KOPT-K1 (cell line): ENCODE results near the gene ARMH1.

ENCODE experiments used
- H3K27ac ChIP-seq: fragments of 200-600 bp; sonication (generic); 2 replicates; pipeline ENCODE4 v1.5.1; 2016; ENCODE audit warnings: antibody characterized with exemption, mild to moderate bottlenecking, low read depth, low read length; ENCODE audit not compliant: poor library complexity, severe bottlenecking
- H3K36me3 ChIP-seq: fragments of 200-600 bp; sonication (generic); 2 replicates; pipeline ENCODE4 v1.5.1; 2017; ENCODE audit warnings: antibody characterized with exemption, mild to moderate bottlenecking, low read length, moderate library complexity; ENCODE audit not compliant: insufficient read depth
- H3K9me3 ChIP-seq: fragments of 200-600 bp; sonication (generic); 2 replicates; pipeline ENCODE4 v1.5.1; 2017; ENCODE audit warnings: antibody characterized with exemption, low read length, mild to moderate bottlenecking; ENCODE audit not compliant: insufficient read depth, poor library complexity, severe bottlenecking

Gene ARMH1

DNA sequence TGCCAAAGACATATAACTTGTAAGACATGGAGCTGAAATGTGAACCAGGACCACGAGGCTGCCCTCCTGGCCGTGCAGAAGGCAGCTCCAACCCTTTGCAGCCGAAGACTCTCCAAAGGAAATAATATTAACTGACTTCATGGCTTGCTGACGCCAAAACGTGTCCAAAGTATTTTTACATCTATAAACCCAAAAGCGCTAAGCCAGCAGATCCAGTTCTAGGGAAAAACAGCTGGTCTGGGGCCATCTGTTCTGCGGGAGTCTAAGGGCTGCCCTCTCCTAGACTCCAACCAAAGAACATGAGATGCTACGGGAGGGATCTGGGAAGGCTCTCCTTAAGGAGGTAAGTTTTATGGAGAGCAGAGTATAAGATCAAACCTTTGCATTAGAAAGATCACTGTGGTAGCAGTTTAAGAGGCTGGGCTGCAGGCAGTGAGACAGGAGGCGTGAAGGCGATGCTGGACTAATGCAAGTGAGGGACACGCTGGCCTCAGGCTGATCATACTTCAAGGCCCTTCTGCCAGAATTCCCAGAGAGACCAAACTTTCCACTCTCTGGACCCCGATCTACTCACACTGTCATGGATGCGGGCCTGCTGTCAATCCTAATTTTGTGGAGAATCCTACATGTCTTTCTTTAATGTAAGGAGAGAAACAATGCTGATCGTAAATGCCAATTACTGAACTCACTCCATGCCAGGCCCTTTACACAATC lies 1.4 kb upstream of the ARMH1 start:
- H3K27ac ChIP-seq: no peak overlapping the region
- no peaks in the 10 kb centered on the region for H3K9me3 ChIP-seq
- no peaks in the 10 kb centered on the region for H3K36me3 ChIP-seq

DNA sequence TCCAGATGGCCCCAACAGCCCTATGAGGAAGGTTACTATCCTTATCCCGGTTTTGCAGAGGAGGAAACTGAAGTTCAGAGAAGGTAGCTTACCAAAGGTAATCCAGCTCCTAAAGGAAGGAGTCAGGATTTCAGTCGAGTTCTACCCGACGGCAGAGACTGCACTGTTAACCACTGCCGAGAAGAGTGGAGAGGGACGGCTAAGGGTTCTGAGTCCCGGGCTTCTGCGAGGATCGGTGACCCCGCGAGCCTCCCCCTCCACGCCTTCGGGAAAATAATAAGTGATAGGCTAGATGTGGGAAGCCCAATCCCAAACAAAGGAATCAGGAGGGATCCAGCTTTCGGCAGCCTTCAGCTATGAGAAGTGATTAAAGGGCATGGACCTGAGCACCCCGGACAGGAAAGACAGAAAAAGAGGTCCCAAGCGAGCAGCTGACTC lies 820 bp upstream of the ARMH1 start:
- Histone ChIP-seq H3K36me3 (no peaks in the 10 kb centered on the region), H3K27ac (peak overlapping the region; percentile 51), H3K9me3 (no peaks in the 10 kb centered on the region)

DNA sequence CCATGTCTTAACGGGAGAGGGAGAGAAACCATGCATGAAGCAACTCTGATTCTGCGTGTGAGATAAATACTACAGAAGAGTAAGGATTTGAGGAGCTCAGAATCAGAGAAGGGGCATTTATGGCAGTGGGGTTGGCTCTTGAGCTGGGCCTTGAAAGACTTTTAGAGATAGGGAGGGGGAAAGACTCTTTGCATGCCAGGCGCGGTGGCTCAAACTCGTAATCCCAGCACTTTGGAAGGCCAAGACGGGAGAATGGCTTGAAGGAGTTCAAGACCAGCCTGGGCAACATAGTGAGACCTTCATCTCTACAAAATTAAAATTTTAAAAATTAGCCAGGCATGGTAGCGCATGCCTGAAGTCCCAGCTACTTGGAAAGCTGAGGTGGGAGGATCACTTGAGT lies 672 bp downstream of the ARMH1 start:
- H3K27ac ChIP-seq: no peak overlapping the region
- no peaks in the 10 kb centered on the region for H3K36me3 ChIP-seq
- H3K9me3 ChIP-seq: no peaks in the 10 kb centered on the region

DNA sequence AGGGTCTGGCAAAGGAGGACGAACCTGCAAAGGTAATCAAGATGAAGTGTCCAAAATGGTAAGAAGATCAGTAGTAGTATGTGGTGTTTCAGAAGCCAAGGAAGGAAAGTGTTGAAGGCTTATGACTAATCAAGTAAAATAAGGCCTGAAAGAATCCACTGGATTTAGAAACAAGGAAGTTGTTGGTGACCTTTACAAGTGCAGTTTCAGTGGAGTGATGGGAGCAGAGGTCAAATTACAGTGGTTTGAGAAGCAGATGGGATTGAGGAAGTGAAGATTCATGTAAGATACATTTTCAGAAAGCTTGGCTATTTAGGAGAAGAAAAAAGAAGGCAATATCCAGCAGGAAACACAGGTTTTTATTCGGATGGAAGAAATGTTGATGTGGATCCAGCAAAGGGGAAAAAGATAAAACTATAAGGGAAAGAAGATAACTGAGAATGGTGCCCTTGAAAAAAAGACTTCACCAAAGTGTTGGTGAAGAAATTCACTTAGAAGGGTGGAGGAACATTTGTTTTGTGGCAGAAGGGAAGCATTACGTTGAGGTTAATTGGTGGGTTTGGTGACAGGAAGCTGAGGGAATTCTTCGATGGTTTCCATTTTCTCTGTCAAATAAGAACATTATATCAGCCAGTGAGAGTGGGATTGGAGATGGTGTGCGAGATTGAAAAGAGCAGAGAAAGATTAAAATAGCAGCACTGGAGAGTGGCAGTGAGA lies 2.1 kb downstream of the ARMH1 start:
- no peaks in the 10 kb centered on the region for H3K36me3 ChIP-seq
- no peak overlapping the region for H3K27ac ChIP-seq
- H3K9me3 ChIP-seq: no peaks in the 10 kb centered on the region

DNA sequence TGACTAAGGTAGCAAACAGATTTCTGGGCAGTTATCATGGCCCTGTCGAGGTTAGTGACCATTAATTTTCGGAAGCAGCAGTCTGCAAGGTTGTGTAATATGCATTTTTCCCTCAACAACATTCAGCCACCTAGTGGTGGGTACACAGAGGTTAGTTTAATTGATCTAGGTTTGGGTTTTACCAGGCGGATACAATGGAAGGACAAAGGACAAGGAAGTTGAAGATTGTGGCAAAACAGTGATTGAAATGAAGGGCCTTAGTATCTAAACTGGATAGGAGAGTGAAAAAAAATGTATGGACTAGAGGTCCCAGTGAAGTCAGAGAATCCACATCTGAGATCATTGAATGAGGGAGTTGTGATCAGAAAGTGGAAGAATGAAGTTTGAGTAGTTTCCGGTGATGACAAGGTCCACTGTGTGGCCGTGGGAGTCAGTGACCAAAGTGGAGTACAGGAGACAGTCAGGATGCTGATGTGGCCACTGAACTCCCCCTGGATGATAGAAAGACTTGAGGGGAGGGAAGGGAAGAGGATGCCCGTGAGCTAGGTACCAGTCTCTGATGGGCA lies 2.8 kb downstream of the ARMH1 start:
- H3K27ac ChIP-seq: no peak overlapping the region
- no peaks in the 10 kb centered on the region for H3K36me3 ChIP-seq
- no peaks in the 10 kb centered on the region for H3K9me3 ChIP-seq

DNA sequence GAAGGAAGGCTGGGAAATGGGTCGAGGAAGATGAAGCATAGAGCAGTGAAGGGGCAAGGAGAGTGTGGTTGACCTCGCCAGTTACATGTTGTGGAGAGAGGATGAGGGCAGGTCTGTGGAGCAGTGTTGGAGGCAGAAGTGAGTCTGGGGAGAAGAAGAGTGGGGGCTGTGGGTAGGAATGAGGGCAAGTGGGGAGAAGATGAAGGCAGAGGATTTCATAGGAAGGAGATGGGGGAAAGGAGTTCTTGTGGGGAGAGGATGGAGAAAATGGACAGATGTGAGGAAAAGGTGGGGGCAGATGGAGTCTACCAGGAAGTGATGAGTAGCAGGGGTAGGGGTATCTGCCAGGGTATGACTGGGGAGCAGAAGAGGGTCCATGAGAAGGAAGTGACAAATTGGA lies 3.6 kb downstream of the ARMH1 start:
- Histone ChIP-seq H3K9me3 (no peaks in the 10 kb centered on the region), H3K27ac (no peak overlapping the region)

DNA sequence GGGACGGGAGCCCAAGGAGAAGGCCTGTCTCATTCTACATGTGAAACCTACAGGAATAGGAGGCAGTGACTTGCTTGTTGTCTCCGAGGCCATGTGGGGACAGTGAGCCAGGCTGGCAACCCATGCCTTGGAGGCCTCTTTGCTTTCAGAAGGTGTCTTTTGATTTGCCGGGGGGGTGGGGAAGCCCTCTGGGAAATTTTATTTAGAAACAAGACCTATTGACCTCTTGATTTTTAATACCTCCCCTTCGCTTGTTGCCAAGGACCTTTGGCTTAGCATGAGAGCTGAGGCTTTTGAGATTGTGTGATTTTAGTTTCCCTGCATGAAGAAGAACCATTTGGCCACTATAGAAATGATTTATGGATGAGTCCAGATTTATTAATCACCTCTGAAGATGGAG lies 4.1 kb downstream of the ARMH1 start:
- H3K36me3 ChIP-seq: no peaks in the 10 kb centered on the region
- H3K9me3 ChIP-seq: no peaks in the 10 kb centered on the region
- no peak overlapping the region for H3K27ac ChIP-seq

More for the DNA sequence above, 3.6 kb downstream of the ARMH1 start:
- no peaks in the 10 kb centered on the region for H3K36me3 ChIP-seq

DNA sequence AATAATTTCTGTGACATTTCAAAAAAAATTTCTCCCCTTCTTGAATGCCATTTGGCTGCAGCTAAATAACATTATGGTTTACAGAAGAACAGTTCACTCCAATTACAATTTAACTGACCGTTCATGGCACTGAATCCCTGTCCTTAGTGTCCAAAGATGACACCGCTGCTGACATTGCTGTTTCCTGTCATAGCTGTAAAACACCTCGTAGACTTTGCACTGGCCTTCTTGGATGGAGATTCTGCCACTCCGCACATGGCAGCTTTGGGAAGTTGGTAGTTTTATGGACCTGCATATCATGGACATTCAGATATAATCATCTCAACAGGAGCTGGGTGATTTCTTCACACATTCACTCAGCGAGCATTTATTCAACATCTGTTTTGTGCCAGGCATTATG lies 5.0 kb downstream of the ARMH1 start:
- Histone ChIP-seq H3K36me3 (no peaks in the 10 kb centered on the region), H3K9me3 (no peaks in the 10 kb centered on the region), H3K27ac (no peak overlapping the region)

DNA sequence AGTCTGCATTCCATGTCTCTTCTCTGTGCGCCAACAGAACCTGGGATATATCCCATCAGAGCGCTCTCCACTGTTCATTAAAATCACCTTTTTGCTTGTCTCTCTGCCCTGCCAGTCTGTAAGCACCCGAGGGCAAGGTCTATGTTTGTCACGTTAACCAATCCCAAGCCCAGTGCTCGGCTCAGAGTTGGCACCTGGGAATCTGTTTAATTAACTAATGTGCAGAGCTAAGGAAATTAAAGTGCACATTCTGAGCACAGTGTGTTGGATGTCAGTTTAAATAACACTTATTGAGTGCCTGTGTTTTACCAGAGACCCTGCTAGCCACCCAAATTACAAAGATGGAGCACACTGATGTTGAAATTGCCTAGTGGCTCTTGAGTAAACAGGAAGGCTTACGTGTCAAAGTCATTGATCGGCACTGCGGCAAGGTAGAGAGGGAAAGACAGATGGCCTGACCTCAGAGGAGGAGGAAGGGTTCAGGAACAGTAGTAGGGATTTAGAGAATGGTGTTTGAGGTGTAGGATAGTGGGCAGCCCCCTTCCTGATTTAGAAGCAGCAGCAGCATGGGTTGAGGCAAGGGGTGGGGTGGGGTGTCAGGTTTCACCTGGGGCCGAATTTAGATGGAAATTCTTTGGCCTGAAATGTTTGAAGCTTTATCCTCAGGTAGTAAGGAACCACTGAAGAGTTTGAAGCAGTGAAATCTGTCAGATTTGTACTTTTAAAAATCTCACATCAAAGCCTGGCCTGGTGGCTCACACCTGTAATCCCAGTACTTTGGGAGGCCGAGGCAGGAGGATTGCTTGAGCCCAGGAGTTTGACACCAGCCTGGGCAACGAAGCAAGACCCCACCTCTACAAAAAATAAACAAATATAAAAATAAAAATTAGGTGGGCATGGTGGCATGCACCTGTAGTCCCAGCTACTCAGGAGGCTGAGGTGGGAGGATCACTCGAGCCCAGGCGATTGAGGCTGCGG lies 7.7 kb downstream of the ARMH1 start:
- Histone ChIP-seq H3K9me3 (no peaks in the 10 kb centered on the region), H3K36me3 (no peaks in the 10 kb centered on the region), H3K27ac (no peak overlapping the region)

DNA sequence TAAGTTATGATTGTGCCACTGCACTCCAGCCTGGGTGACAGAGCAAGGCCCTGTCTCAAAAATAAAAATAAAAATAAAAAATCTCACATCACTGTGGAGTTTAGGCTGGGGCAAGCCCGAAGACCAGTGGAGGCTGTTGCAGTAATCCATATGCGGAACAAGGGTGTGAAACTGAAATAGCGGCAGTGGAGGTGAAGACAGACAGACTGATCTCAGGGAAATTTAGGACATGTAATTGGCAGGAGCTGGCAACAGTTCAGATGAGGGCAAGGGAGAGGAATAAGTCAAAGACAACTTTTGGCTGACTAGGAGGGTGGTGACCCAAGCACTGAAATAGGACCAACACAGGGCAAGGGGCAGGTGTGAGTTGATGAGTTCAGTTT lies 8.4 kb downstream of the ARMH1 start:
- H3K27ac ChIP-seq: no peak overlapping the region
- H3K36me3 ChIP-seq: no peaks in the 10 kb centered on the region
- no peaks in the 10 kb centered on the region for H3K9me3 ChIP-seq

DNA sequence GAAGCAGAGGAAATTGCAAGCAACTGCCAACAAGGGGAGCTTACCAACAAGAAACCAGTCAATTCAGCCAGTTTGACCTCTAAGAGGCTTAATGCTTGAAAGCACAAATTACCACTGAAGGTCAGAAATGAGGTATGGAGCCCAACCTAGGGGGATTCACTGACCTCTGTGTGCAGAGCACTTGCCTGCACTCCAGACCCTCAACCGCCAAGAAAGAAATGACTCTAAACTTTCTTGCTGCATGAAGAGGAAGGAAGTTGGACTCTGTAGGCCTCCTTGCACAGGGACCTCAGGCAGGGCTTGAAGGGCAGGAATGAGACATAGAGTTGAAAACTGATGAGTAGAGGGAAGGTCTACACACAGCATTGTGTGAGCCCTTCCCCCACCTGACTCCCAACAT lies 10.0 kb downstream of the ARMH1 start:
- peak overlapping the region; percentile 21 for H3K27ac ChIP-seq
- H3K9me3 ChIP-seq: no peaks in the 10 kb centered on the region
- H3K36me3 ChIP-seq: no peaks in the 10 kb centered on the region

DNA sequence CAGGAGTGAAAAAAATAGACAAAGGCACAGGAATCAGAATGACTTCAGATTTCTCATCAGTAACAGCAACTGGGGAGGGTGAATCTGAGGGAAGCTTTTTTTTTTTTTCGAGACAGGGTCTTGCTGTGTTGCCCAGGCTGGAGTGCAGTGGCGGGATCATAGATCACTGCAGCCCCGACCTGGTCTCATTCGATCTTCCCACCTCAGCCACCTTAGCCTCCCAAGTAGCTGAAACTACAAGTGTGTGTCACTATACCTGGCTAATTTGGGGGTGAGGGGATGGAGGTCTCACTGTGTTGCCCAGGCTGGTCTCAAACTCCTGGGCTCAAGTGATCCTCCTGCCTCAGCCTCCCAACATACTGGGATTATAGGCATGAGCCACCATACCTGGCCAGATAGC lies 10.7 kb downstream of the ARMH1 start:
- no peak overlapping the region for H3K27ac ChIP-seq
- H3K9me3 ChIP-seq: no peaks in the 10 kb centered on the region
- H3K36me3 ChIP-seq: no peaks in the 10 kb centered on the region

DNA sequence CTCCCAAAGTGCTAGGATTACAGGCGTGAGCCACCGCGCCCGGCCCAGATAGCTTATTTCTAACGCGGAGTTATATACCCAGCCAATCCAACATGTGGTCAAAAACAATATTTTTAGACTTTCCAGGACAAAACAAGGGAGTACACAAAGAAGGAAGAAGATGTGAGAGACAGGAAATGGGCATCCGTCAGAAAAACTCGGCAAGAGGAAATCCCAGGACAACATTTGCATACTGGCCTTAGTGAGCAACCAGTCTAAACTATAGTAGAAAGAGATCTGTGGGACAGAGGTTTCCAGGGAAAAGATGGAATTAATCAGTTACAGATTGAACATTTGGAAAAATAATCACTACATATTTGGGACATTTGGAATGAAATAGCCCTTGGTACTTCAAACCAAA lies 11.4 kb downstream of the ARMH1 start:
- no peaks in the 10 kb centered on the region for H3K9me3 ChIP-seq

DNA sequence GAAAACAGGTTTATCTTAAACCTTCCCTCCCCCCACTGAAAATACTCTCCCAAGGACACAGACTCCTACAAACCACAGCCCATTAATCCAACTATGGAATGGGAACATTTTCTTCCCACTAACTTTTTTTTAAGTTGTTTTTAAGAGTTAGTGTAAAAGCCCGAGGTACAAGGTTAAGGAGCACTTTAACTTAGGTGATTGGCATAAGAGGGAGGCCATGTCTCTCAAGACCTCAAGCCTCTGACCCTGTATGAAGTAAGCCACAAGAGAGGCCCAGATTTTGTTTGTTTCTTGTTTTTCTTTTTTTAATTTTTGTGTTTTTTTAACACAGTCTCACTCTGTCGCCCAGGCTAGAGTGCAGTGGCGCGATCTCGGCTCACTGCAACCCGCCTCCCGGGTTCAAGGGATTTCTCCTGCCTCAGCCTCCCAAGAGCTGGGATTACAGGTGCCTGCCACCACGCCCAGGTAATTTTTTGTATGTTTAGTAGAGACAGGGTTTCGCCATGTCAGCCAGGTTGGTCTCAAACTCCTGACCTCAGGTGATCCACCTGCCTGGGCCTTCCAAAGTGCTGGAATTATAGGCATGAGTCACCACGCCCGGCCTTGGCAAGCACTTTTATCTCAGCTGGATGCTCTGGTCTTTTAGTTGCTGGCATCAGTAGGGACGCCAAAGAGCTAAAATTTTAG lies 14.4 kb downstream of the ARMH1 start:
- H3K36me3 ChIP-seq: no peaks in the 10 kb centered on the region
- no peak overlapping the region for H3K27ac ChIP-seq
- H3K9me3 ChIP-seq: no peaks in the 10 kb centered on the region

More for the DNA sequence above, 11.4 kb downstream of the ARMH1 start:
- H3K36me3 ChIP-seq: no peaks in the 10 kb centered on the region
- no peak overlapping the region for H3K27ac ChIP-seq
